ENCODE measurements around the gene ALDH1L1.

The ALDH1L1 gene

GRCh38 chr3:126111126-126111551 is 69.2 kb downstream of the ALDH1L1 start:
- Histone ChIP-seq H3K36me3 (replicated peaks; ENCODE audit: insufficient read depth, low read length) (no peaks in the 10 kb centered on the region), H3K9me2 (replicated peaks; ENCODE audit: insufficient read depth, low read length) (no peaks in the 10 kb centered on the region), H3K9me3 (replicated peaks; ENCODE audit: insufficient read depth, low read length) (no peaks in the 10 kb centered on the region), H3K27me3 (replicated peaks; ENCODE audit: insufficient read depth, low read length) (no peaks in the 10 kb centered on the region), H3K9ac (ENCODE audit: low read length) (no peak overlapping the region), H3K27ac (ENCODE audit: low read length) (no peak overlapping the region), H3F3A (ENCODE audit: insufficient read depth, low read length) (no peaks in the 10 kb centered on the region), H3K4me1 (ENCODE audit: low read length) (no peaks in the 10 kb centered on the region), H3K4me2 (ENCODE audit: low read depth, low read length) (no peak overlapping the region), H2AFZ (ENCODE audit: low read length) (no peak overlapping the region), H3K79me2 (ENCODE audit: low read length) (no peaks in the 10 kb centered on the region), H4K20me1 (ENCODE audit: insufficient read depth, low read length) (no peaks in the 10 kb centered on the region), H3K4me3 (ENCODE audit: low read length) (no peak overlapping the region)
- TF ChIP-seq EZH2 (optimal IDR thresholded peaks at IDR 0.05; ENCODE audit: low read depth, low read length): no peak
- DNase-seq: no peak

GRCh38 chr3:126110431-126111125 is 69.8 kb downstream of the ALDH1L1 start:
- H3K79me2 ChIP-seq (ENCODE audit: low read length): no peaks in the 10 kb centered on the region
- no peak for DNase-seq
- TF ChIP-seq EZH2phosphoT487 (IDR thresholded peaks at IDR 0.05; ENCODE audit: low read length) (no peak), EZH2 (optimal IDR thresholded peaks at IDR 0.05; ENCODE audit: low read depth, low read length) (no peak)
- TF ChIP-seq, protein P1, sequence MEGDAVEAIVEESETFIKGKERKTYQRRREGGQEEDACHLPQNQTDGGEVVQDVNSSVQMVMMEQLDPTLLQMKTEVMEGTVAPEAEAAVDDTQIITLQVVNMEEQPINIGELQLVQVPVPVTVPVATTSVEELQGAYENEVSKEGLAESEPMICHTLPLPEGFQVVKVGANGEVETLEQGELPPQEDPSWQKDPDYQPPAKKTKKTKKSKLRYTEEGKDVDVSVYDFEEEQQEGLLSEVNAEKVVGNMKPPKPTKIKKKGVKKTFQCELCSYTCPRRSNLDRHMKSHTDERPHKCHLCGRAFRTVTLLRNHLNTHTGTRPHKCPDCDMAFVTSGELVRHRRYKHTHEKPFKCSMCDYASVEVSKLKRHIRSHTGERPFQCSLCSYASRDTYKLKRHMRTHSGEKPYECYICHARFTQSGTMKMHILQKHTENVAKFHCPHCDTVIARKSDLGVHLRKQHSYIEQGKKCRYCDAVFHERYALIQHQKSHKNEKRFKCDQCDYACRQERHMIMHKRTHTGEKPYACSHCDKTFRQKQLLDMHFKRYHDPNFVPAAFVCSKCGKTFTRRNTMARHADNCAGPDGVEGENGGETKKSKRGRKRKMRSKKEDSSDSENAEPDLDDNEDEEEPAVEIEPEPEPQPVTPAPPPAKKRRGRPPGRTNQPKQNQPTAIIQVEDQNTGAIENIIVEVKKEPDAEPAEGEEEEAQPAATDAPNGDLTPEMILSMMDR (IDR thresholded peaks at IDR 0.05; ENCODE audit: low read length): no peak
- no peak overlapping the region for H3K4me2 ChIP-seq (ENCODE audit: low read depth, low read length)
- H3K27me3 ChIP-seq (replicated peaks; ENCODE audit: insufficient read depth, low read length): no peaks in the 10 kb centered on the region
- no peak overlapping the region for H3K4me3 ChIP-seq (ENCODE audit: low read length)
- no peak overlapping the region for H2AFZ ChIP-seq (ENCODE audit: low read length)
- no peaks in the 10 kb centered on the region for H4K20me1 ChIP-seq (ENCODE audit: insufficient read depth, low read length)
- no peaks in the 10 kb centered on the region for H3K4me1 ChIP-seq (ENCODE audit: low read length)
- no peaks in the 10 kb centered on the region for H3K36me3 ChIP-seq (replicated peaks; ENCODE audit: insufficient read depth, low read length)
- no peak overlapping the region for H3K9ac ChIP-seq (ENCODE audit: low read length)
- H3K27ac ChIP-seq (ENCODE audit: low read length): no peak overlapping the region
- no peaks in the 10 kb centered on the region for H3K9me3 ChIP-seq (replicated peaks; ENCODE audit: insufficient read depth, low read length)
- H3F3A ChIP-seq (ENCODE audit: insufficient read depth, low read length): no peaks in the 10 kb centered on the region
- no peaks in the 10 kb centered on the region for H3K9me2 ChIP-seq (replicated peaks; ENCODE audit: insufficient read depth, low read length)

GRCh38 chr3:126109880-126110235 is 70.5 kb downstream of the ALDH1L1 start:
- Histone ChIP-seq H3K9me3 (replicated peaks; ENCODE audit: insufficient read depth, low read length) (no peaks in the 10 kb centered on the region), H3K27ac (ENCODE audit: low read length) (no peak overlapping the region), H3F3A (ENCODE audit: insufficient read depth, low read length) (no peaks in the 10 kb centered on the region), H3K4me1 (ENCODE audit: low read length) (no peaks in the 10 kb centered on the region), H3K4me3 (ENCODE audit: low read length) (no peak overlapping the region), H3K4me2 (ENCODE audit: low read depth, low read length) (no peak overlapping the region), H3K36me3 (replicated peaks; ENCODE audit: insufficient read depth, low read length) (no peaks in the 10 kb centered on the region), H3K9ac (ENCODE audit: low read length) (no peak overlapping the region), H3K9me2 (replicated peaks; ENCODE audit: insufficient read depth, low read length) (no peaks in the 10 kb centered on the region), H3K27me3 (replicated peaks; ENCODE audit: insufficient read depth, low read length) (no peaks in the 10 kb centered on the region), H4K20me1 (ENCODE audit: insufficient read depth, low read length) (no peaks in the 10 kb centered on the region), H2AFZ (ENCODE audit: low read length) (no peak overlapping the region), H3K79me2 (ENCODE audit: low read length) (no peaks in the 10 kb centered on the region)
- TF ChIP-seq, protein P1 (IDR thresholded peaks at IDR 0.05; ENCODE audit: low read length): no peak
- TF ChIP-seq EZH2 (optimal IDR thresholded peaks at IDR 0.05; ENCODE audit: low read depth, low read length) (no peak), EZH2phosphoT487 (IDR thresholded peaks at IDR 0.05; ENCODE audit: low read length) (no peak)
- DNase-seq: no peak

GRCh38 chr3:126109146-126109879 is 71.1 kb downstream of the ALDH1L1 start:
- H3K27me3 ChIP-seq (replicated peaks; ENCODE audit: insufficient read depth, low read length): no peaks in the 10 kb centered on the region
- no peak overlapping the region for H3K4me3 ChIP-seq (ENCODE audit: low read length)
- TF ChIP-seq EZH2 (optimal IDR thresholded peaks at IDR 0.05; ENCODE audit: low read depth, low read length): no peak
- TF ChIP-seq, protein P1 (IDR thresholded peaks at IDR 0.05; ENCODE audit: low read length): no peak
- TF ChIP-seq EZH2phosphoT487 (IDR thresholded peaks at IDR 0.05; ENCODE audit: low read length): no peak
- no peak overlapping the region for H3K4me2 ChIP-seq (ENCODE audit: low read depth, low read length)
- no peaks in the 10 kb centered on the region for H4K20me1 ChIP-seq (ENCODE audit: insufficient read depth, low read length)
- no peaks in the 10 kb centered on the region for H3F3A ChIP-seq (ENCODE audit: insufficient read depth, low read length)
- H3K79me2 ChIP-seq (ENCODE audit: low read length): no peaks in the 10 kb centered on the region
- H3K27ac ChIP-seq (ENCODE audit: low read length): no peak overlapping the region
- no peak for DNase-seq
- no peak overlapping the region for H3K9ac ChIP-seq (ENCODE audit: low read length)
- H3K4me1 ChIP-seq (ENCODE audit: low read length): no peaks in the 10 kb centered on the region
- no peaks in the 10 kb centered on the region for H3K9me2 ChIP-seq (replicated peaks; ENCODE audit: insufficient read depth, low read length)
- no peaks in the 10 kb centered on the region for H3K36me3 ChIP-seq (replicated peaks; ENCODE audit: insufficient read depth, low read length)
- H3K9me3 ChIP-seq (replicated peaks; ENCODE audit: insufficient read depth, low read length): no peaks in the 10 kb centered on the region
- H2AFZ ChIP-seq (ENCODE audit: low read length): no peak overlapping the region
